ENCODE measurements around the gene SCAMP5.

DNA sequence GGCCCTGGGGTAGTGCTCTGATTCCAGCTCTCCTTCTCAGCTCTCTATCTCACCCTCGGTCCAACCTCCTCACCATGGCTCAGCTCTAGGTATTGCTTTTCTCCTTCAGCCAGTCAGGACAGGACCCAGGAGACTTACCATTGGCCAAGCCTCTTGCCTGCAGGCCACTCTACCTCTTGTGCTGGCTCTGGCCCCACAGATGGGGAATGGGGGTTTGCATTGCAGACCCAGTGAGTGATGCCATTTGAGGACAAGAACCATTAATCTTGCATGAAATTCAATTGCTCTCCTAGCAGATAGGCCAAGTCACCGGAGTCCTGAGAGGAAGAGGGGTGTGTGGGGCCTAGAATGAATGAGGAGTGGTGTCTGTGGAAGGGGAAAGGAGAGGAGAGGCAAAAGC, 32.7 kb upstream of the SCAMP5 start:
- TF ChIP-seq, protein P1, sequence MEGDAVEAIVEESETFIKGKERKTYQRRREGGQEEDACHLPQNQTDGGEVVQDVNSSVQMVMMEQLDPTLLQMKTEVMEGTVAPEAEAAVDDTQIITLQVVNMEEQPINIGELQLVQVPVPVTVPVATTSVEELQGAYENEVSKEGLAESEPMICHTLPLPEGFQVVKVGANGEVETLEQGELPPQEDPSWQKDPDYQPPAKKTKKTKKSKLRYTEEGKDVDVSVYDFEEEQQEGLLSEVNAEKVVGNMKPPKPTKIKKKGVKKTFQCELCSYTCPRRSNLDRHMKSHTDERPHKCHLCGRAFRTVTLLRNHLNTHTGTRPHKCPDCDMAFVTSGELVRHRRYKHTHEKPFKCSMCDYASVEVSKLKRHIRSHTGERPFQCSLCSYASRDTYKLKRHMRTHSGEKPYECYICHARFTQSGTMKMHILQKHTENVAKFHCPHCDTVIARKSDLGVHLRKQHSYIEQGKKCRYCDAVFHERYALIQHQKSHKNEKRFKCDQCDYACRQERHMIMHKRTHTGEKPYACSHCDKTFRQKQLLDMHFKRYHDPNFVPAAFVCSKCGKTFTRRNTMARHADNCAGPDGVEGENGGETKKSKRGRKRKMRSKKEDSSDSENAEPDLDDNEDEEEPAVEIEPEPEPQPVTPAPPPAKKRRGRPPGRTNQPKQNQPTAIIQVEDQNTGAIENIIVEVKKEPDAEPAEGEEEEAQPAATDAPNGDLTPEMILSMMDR (conservative IDR thresholded peaks at IDR 0.05; ENCODE audit: low read length), result no peak
- TF ChIP-seq EZH2phosphoT487 (IDR thresholded peaks at IDR 0.05; ENCODE audit: borderline replicate concordance), result no peak
